GM13976 (cell line): Measurements from ENCODE around the gene C7orf25.
A peak's percentile ranks its signal among the peaks of the same experiment; 100 is the strongest.

Source experiments
- DNase-seq: peaks from one replicate; pipeline ENCODE4 v3.0.0; 2012; ENCODE audit warnings: low spot score
- in situ Hi-C: fragments of 300-500 bp; cut with MboI; formaldehyde crosslinking; loops from one replicate; pipeline ENCODE4 v1.12.0; 2022; ENCODE audit warnings: low sequenced_read_pairs, mixed read lengths, inconsistent platforms; ENCODE audit not compliant: unreplicated experiment
- TF ChIP-seq, protein P1 (sequence below): IDR thresholded peaks from 2 replicates; pipeline ENCODE4 v1.5.1; 2012; ENCODE audit warnings: borderline replicate concordance, mild to moderate bottlenecking; ENCODE audit not compliant: insufficient read depth; ENCODE audit errors: extremely low read depth, missing control alignments, control extremely low read depth

Gene C7orf25

DNA sequence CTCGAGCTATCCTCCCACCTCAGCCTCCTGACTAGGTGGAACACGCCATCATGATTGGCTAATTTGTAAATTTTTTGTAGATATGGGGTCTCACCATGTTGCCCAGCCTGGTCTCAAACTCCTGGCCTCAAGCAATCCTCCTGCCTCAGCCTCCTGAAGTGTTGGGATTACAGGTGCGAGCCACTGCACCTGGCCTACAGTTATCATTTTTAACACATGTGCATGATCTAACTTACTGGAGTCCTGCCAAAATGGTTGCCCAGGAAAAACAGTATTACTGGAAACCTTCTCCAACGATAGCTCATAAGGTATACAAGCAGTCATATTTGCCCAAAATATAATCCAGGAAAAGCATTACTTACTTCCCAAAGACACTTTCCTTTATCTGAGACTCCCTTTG lies 40.5 kb upstream of the C7orf25 start:
- in situ Hi-C loops: no loop called here
- no peak for DNase-seq
- TF ChIP-seq, protein P1, sequence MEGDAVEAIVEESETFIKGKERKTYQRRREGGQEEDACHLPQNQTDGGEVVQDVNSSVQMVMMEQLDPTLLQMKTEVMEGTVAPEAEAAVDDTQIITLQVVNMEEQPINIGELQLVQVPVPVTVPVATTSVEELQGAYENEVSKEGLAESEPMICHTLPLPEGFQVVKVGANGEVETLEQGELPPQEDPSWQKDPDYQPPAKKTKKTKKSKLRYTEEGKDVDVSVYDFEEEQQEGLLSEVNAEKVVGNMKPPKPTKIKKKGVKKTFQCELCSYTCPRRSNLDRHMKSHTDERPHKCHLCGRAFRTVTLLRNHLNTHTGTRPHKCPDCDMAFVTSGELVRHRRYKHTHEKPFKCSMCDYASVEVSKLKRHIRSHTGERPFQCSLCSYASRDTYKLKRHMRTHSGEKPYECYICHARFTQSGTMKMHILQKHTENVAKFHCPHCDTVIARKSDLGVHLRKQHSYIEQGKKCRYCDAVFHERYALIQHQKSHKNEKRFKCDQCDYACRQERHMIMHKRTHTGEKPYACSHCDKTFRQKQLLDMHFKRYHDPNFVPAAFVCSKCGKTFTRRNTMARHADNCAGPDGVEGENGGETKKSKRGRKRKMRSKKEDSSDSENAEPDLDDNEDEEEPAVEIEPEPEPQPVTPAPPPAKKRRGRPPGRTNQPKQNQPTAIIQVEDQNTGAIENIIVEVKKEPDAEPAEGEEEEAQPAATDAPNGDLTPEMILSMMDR: no peak

- in situ Hi-C loops: no loop called here
- no peak for DNase-seq
- TF ChIP-seq, protein P1: no peak
Observed at GRCh38 chr7:42950417-42950816, 38.5 kb upstream of the C7orf25 start.

DNA sequence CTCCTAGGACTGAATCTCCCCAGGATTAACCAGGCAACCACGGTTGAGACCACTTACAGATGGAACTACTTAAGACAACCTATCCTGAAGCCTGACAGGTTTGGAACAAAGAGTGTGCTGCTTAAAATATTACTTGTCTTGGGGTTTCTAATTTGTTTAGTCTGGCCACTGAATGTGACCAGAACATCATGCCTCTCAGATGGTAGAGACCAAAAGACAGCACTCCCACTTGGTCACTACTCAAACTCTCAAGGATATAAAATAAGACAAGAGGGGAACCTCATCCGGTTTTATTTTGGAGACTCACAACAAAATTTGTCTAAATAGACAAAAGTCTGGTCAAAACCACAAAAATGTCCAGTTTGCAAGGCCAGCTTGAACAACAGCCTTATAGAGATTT lies 35.7 kb upstream of the C7orf25 start:
- DNase-seq: no peak
- TF ChIP-seq, protein P1: no peak
- in situ Hi-C loops: loop anchor here (10.0 to 25.0 kb wide), 4 partner anchors 157 to 890 kb away; no protein-coding TSS in a partner anchor

DNA sequence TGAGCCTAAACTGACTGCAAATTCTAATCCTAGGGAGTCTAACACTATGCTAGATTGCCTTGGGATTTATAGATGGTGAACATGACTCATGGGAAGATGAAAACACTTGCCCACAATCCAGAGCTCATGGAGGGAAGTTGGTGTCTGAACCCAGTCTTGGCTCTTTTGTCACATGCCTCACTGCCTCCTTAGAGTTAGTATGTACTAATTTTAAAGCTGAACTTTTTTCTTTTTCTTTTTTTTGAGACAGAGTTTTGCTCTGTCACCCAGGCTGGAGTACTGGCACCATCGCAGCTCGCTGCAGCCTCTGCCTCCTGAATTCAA lies 34.7 kb upstream of the C7orf25 start:
- DNase-seq: no peak
- in situ Hi-C loops: loop anchor here (10.0 to 25.0 kb wide), 4 partner anchors 158 to 891 kb away; no protein-coding TSS in a partner anchor
- TF ChIP-seq, protein P1: no peak

GRCh38 chr7:42945821-42946626 lies 34.2 kb upstream of the C7orf25 start:
- TF ChIP-seq, protein P1: no peak
- peak; percentile 32 for DNase-seq
- in situ Hi-C loops: loop anchor here (10.0 to 25.0 kb wide), 4 partner anchors 159 to 891 kb away; no protein-coding TSS in a partner anchor

GRCh38 chr7:42940985-42941847 lies 29.3 kb upstream of the C7orf25 start:
- in situ Hi-C loops: loop anchor here (10.0 to 25.0 kb wide), 4 partner anchors 164 to 896 kb away; no protein-coding TSS in a partner anchor
- TF ChIP-seq, protein P1: peak; percentile 82
- peak; percentile 51 for DNase-seq
